ENCODE results near the gene OLAH. TPM values are rescaled to one million over a fixed set of nuclear protein-coding genes. Genes with fewer than 3 reads are reported as not detected.

The OLAH gene
- total RNA-seq, 1 experiment from 2014 or later, result not detected

DNA sequence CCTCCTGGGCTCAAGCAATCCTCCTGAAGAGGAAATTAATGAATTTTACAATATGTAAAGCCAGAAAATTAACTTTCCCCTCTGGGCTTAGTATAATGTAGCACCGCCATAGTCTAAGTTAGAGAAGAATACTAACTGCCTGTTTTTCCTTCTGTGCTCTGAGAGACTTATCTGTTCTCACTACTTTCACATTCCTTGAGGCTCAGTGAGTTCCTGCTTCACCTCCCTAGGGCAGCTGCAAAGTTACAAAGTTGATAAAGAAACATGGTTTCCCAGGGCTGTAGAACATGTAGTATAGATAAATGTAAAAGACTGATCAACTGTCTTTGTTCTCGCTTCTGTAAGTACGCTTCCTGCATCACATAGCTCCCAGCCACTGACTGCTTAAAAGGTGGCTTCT lies 16.0 kb upstream of the OLAH start:
- no peaks in the 10 kb centered on the region for H3F3A ChIP-seq (ENCODE audit: insufficient read depth, low read depth)
- ChIA-PET CTCF (no interaction called here), POLR2A (ENCODE audit: unreplicated experiment) (no interaction called here)
- H3K27ac ChIP-seq, result no peak overlapping the region
- no TSS peak for BruUV-seq (replicated peaks)
- no peaks in the 10 kb centered on the region for H3K79me2 ChIP-seq (ENCODE audit: low read depth)
- DNase-seq, result no peak
- no peak overlapping the region for H2AFZ ChIP-seq
- H3K36me3 ChIP-seq (ENCODE audit: low read depth), result no peaks in the 10 kb centered on the region
- H4K20me1 ChIP-seq (ENCODE audit: insufficient read depth), result no peaks in the 10 kb centered on the region
- intact Hi-C loops (cut with micrococcal nuclease; ENCODE audit: unreplicated experiment), result no loop called here
- H3K9me3 ChIP-seq (ENCODE audit: insufficient read depth, low read depth), result no peaks in the 10 kb centered on the region
- TF ChIP-seq, protein P1, sequence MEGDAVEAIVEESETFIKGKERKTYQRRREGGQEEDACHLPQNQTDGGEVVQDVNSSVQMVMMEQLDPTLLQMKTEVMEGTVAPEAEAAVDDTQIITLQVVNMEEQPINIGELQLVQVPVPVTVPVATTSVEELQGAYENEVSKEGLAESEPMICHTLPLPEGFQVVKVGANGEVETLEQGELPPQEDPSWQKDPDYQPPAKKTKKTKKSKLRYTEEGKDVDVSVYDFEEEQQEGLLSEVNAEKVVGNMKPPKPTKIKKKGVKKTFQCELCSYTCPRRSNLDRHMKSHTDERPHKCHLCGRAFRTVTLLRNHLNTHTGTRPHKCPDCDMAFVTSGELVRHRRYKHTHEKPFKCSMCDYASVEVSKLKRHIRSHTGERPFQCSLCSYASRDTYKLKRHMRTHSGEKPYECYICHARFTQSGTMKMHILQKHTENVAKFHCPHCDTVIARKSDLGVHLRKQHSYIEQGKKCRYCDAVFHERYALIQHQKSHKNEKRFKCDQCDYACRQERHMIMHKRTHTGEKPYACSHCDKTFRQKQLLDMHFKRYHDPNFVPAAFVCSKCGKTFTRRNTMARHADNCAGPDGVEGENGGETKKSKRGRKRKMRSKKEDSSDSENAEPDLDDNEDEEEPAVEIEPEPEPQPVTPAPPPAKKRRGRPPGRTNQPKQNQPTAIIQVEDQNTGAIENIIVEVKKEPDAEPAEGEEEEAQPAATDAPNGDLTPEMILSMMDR (conservative IDR thresholded peaks at IDR 0.05), result no peak
- no peak for TF ChIP-seq EZH2 (IDR thresholded peaks at IDR 0.05; ENCODE audit: low read depth)
- H3K4me2 ChIP-seq, result no peak overlapping the region
- no peaks in the 10 kb centered on the region for H3K9me2 ChIP-seq (ENCODE audit: insufficient read depth)
- no peaks in the 10 kb centered on the region for H3K4me1 ChIP-seq (replicated peaks; ENCODE audit: insufficient read depth)
- no peaks in the 10 kb centered on the region for H3K27me3 ChIP-seq (ENCODE audit: insufficient read depth, low read depth)
- H3K4me3 ChIP-seq, result no peak overlapping the region

DNA sequence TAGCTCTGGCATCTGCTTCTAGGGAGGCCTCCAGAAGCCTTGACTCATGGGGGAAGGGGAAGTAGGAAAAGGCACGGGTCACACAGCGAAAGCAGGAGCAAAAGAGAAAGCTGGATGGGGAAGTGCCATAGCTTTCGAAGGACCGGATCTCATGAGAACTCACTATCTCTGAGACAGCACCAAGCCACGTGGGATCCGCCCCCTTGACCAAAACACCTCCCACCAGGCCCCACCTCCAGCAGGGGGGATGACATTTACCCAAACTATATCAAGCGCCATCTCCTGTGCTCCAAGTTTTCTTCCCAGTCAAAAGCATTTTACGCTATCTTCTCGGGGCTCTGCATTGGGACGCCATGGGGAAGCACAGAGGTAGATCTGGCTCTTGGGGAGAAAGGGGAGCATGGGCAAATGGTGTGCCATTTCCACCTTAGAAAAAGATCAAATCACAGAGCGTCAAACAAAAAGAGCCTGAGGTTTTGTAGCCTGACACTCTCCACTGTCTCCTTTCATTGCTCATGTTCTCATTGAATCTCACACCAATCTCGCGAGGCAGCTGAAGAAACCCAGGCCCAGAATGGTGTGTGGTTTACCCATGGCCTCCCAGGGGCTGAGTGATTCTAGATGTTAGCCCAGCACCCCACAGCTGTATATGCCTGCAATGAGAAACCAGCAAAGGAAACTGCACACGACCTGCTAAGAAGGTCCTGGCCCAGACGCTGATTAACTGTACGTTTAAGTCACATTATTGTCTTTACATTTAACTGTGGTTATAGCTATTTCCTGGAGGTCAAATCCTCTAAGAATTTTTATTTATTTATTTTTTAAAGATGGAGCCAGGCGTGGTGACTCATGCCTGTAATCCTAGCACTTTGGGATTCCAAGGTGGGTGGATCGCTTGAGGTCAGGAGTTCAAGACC lies 8.1 kb upstream of the OLAH start:
- BruUV-seq (replicated peaks), result no TSS peak
- H3K9me3 ChIP-seq (ENCODE audit: insufficient read depth, low read depth), result no peaks in the 10 kb centered on the region
- H3K9me2 ChIP-seq (ENCODE audit: insufficient read depth), result no peaks in the 10 kb centered on the region
- intact Hi-C loops (cut with micrococcal nuclease; ENCODE audit: unreplicated experiment), result no loop called here
- TF ChIP-seq, protein P1 (conservative IDR thresholded peaks at IDR 0.05), result no peak
- TF ChIP-seq EZH2 (IDR thresholded peaks at IDR 0.05; ENCODE audit: low read depth), result no peak
- ChIA-PET POLR2A (ENCODE audit: unreplicated experiment) (no interaction called here), CTCF (no interaction called here)
- H3K4me3 ChIP-seq, result no peak overlapping the region
- H4K20me1 ChIP-seq (ENCODE audit: insufficient read depth), result no peaks in the 10 kb centered on the region
- no peak overlapping the region for H3K27ac ChIP-seq
- H2AFZ ChIP-seq, result no peak overlapping the region
- no peak overlapping the region for H3K4me2 ChIP-seq
- no peaks in the 10 kb centered on the region for H3K79me2 ChIP-seq (ENCODE audit: low read depth)
- no peaks in the 10 kb centered on the region for H3K4me1 ChIP-seq (replicated peaks; ENCODE audit: insufficient read depth)
- no peaks in the 10 kb centered on the region for H3F3A ChIP-seq (ENCODE audit: insufficient read depth, low read depth)
- no peaks in the 10 kb centered on the region for H3K27me3 ChIP-seq (ENCODE audit: insufficient read depth, low read depth)
- H3K36me3 ChIP-seq (ENCODE audit: low read depth), result no peaks in the 10 kb centered on the region
- DNase-seq, result no peak

DNA sequence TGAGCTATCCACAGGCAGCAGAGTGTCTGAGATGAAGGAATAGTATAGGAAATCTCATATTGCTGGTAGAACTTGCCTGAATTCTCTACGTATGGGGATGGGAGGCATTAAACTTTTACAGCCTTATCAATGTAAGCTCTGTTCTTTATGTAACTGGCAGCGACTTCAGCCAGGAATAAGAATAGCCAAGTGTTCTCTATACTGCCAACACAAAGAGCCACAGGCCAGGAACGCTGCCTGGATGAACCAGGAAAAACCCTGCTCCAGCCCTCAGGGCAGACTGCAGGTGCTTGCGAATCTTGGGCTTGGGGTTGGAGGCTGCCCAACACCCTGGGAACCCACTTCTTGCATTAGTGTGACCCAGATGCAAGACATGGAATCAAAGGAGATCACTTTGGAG lies 6.1 kb upstream of the OLAH start:
- Histone ChIP-seq H3K27ac (no peak overlapping the region), H3K4me2 (no peak overlapping the region), H3F3A (ENCODE audit: insufficient read depth, low read depth) (no peaks in the 10 kb centered on the region), H2AFZ (no peak overlapping the region), H3K36me3 (ENCODE audit: low read depth) (no peaks in the 10 kb centered on the region), H3K4me3 (no peak overlapping the region), H3K4me1 (replicated peaks; ENCODE audit: insufficient read depth) (no peaks in the 10 kb centered on the region), H3K27me3 (ENCODE audit: insufficient read depth, low read depth) (no peaks in the 10 kb centered on the region), H3K9me3 (ENCODE audit: insufficient read depth, low read depth) (no peaks in the 10 kb centered on the region), H4K20me1 (ENCODE audit: insufficient read depth) (no peaks in the 10 kb centered on the region), H3K9me2 (ENCODE audit: insufficient read depth) (no peaks in the 10 kb centered on the region), H3K79me2 (ENCODE audit: low read depth) (no peaks in the 10 kb centered on the region)
- DNase-seq, result no peak
- BruUV-seq (replicated peaks), result no TSS peak
- ChIA-PET POLR2A (ENCODE audit: unreplicated experiment) (no interaction called here), CTCF (no interaction called here)
- intact Hi-C loops (cut with micrococcal nuclease; ENCODE audit: unreplicated experiment), result no loop called here
- no peak for TF ChIP-seq EZH2 (IDR thresholded peaks at IDR 0.05; ENCODE audit: low read depth)
- TF ChIP-seq, protein P1 (conservative IDR thresholded peaks at IDR 0.05), result no peak

All from PC-9 (cell line).